DOHH2 (cell line): ENCODE measurements around the gene FTHL17.

Experiments
- H3F3A ChIP-seq: fragments of 200-600 bp; sonication (generic), shearing (Covaris generic); 2 replicates; pipeline ENCODE4 v1.6.0; 2016; ENCODE audit warnings: antibody characterized with exemption, mild to moderate bottlenecking; ENCODE audit not compliant: control insufficient read depth, insufficient read depth
- H3K27ac ChIP-seq: fragments of 200-600 bp; sonication (generic); 2 replicates; pipeline ENCODE4 v1.5.1; 2014; ENCODE audit warnings: low read depth, mild to moderate bottlenecking, low read length, moderate library complexity
- H3K27me3 ChIP-seq: fragments of 200-600 bp; sonication (generic); 2 replicates; pipeline ENCODE4 v1.6.1; 2014; ENCODE audit warnings: mild to moderate bottlenecking, low read length, mixed read lengths; ENCODE audit not compliant: control insufficient read depth
- H3K36me3 ChIP-seq: fragments of 200-600 bp; sonication (generic); 2 replicates; pipeline ENCODE4 v1.6.1; 2014; ENCODE audit warnings: mild to moderate bottlenecking, low read length, moderate library complexity, mixed read lengths; ENCODE audit not compliant: control insufficient read depth
- H3K4me1 ChIP-seq: fragments of 200-600 bp; sonication (generic); 2 replicates; pipeline ENCODE4 v1.6.1; 2014; ENCODE audit warnings: mild to moderate bottlenecking, low read length, mixed read lengths; ENCODE audit not compliant: control insufficient read depth
- H3K4me2 ChIP-seq: fragments of 200-600 bp; sonication (generic); 2 replicates; pipeline ENCODE4 v1.6.0; 2014; ENCODE audit warnings: mild to moderate bottlenecking, low read length, moderate library complexity
- H3K4me3 ChIP-seq: fragments of 200-600 bp; sonication (generic); 2 replicates; pipeline ENCODE4 v1.5.1; 2014; ENCODE audit warnings: mild to moderate bottlenecking, low read length, mixed read lengths
- H3K79me2 ChIP-seq: fragments of 200-600 bp; sonication (generic); 2 replicates; pipeline ENCODE4 v1.6.1; 2014; ENCODE audit warnings: mild to moderate bottlenecking, low read length, mixed read lengths; ENCODE audit not compliant: control insufficient read depth
- H3K9me2 ChIP-seq: fragments of 200-600 bp; sonication (generic); replicated peaks from 2 replicates; pipeline ENCODE4 v1.6.1; 2014; ENCODE audit warnings: mild to moderate bottlenecking, low read length, mixed read lengths; ENCODE audit not compliant: control insufficient read depth
- H3K9me3 ChIP-seq: fragments of 200-600 bp; sonication (generic); 2 replicates; pipeline ENCODE4 v1.6.1; 2014; ENCODE audit warnings: antibody characterized with exemption, low read length, mixed read lengths; ENCODE audit not compliant: control insufficient read depth, insufficient read depth
- H4K20me1 ChIP-seq: fragments of 200-600 bp; sonication (generic); 2 replicates; pipeline ENCODE4 v1.6.0; 2014; ENCODE audit warnings: low read depth, mild to moderate bottlenecking, antibody characterized with exemption, low read length, moderate library complexity; ENCODE audit not compliant: control insufficient read depth, insufficient read depth
- CTCF ChIP-seq: fragments of 200-600 bp; sonication (generic); IDR thresholded peaks from one replicate; pipeline ENCODE4 v1.5.1; 2014; ENCODE audit warnings: antibody characterized with exemption, mild to moderate bottlenecking, low read depth, low read length; ENCODE audit not compliant: poor library complexity, severe bottlenecking
- EZH2phosphoT487 ChIP-seq: fragments of 200-600 bp; sonication (generic); IDR thresholded peaks from 2 replicates; pipeline ENCODE4 v1.6.1; 2017; ENCODE audit warnings: borderline replicate concordance, mild to moderate bottlenecking, antibody characterized with exemption, low read length, moderate library complexity, mixed read lengths

FTHL17 gene

GRCh38 chrX:31063114-31063513 is 8.7 kb downstream of the FTHL17 start:
- no peaks in the 10 kb centered on the region for H3K79me2 ChIP-seq
- H3K36me3 ChIP-seq, result no peaks in the 10 kb centered on the region
- H3K4me3 ChIP-seq, result no peak overlapping the region
- no peaks in the 10 kb centered on the region for H3K9me3 ChIP-seq
- H3K4me1 ChIP-seq, result no peaks in the 10 kb centered on the region
- H4K20me1 ChIP-seq, result no peaks in the 10 kb centered on the region
- no peak overlapping the region for H3K27ac ChIP-seq
- H3K4me2 ChIP-seq, result no peak overlapping the region
- TF ChIP-seq EZH2phosphoT487, result no peak
- no peaks in the 10 kb centered on the region for H3K9me2 ChIP-seq
- H3F3A ChIP-seq, result no peaks in the 10 kb centered on the region
- H3K27me3 ChIP-seq, result no peaks in the 10 kb centered on the region

GRCh38 chrX:31061091-31061490 is 10.8 kb downstream of the FTHL17 start:
- no peak overlapping the region for H3K4me2 ChIP-seq
- no peaks in the 10 kb centered on the region for H3K4me1 ChIP-seq
- H4K20me1 ChIP-seq, result no peaks in the 10 kb centered on the region
- no peaks in the 10 kb centered on the region for H3K9me3 ChIP-seq
- no peaks in the 10 kb centered on the region for H3K79me2 ChIP-seq
- H3K27me3 ChIP-seq, result no peaks in the 10 kb centered on the region
- no peak for TF ChIP-seq EZH2phosphoT487
- no peak for TF ChIP-seq CTCF
- H3K4me3 ChIP-seq, result no peak overlapping the region
- H3K27ac ChIP-seq, result no peak overlapping the region
- no peaks in the 10 kb centered on the region for H3F3A ChIP-seq
- no peaks in the 10 kb centered on the region for H3K9me2 ChIP-seq
- H3K36me3 ChIP-seq, result no peaks in the 10 kb centered on the region

GRCh38 chrX:31060016-31060415 is 11.8 kb downstream of the FTHL17 start:
- Histone ChIP-seq H3K27me3 (no peaks in the 10 kb centered on the region), H3K9me2 (no peaks in the 10 kb centered on the region), H3K4me1 (no peaks in the 10 kb centered on the region), H3K9me3 (no peaks in the 10 kb centered on the region), H3F3A (no peaks in the 10 kb centered on the region), H3K4me2 (no peak overlapping the region), H3K79me2 (no peaks in the 10 kb centered on the region), H3K27ac (no peak overlapping the region), H3K4me3 (no peak overlapping the region), H4K20me1 (no peaks in the 10 kb centered on the region), H3K36me3 (no peaks in the 10 kb centered on the region)
- no peak for TF ChIP-seq EZH2phosphoT487
- no peak for TF ChIP-seq CTCF

- no peak overlapping the region for H3K4me3 ChIP-seq
- H3K36me3 ChIP-seq, result no peaks in the 10 kb centered on the region
- no peak overlapping the region for H3K27ac ChIP-seq
- no peaks in the 10 kb centered on the region for H3K27me3 ChIP-seq
- H4K20me1 ChIP-seq, result no peaks in the 10 kb centered on the region
- no peaks in the 10 kb centered on the region for H3K79me2 ChIP-seq
- TF ChIP-seq CTCF (no peak), EZH2phosphoT487 (no peak)
- H3K9me2 ChIP-seq, result no peaks in the 10 kb centered on the region
- no peaks in the 10 kb centered on the region for H3F3A ChIP-seq
- no peaks in the 10 kb centered on the region for H3K4me1 ChIP-seq
- no peak overlapping the region for H3K4me2 ChIP-seq
- no peaks in the 10 kb centered on the region for H3K9me3 ChIP-seq
These were observed 13.6 kb downstream of the FTHL17 start for GRCh38 chrX:31058284-31058683.
